GM21528 (cell line): ENCODE data around the gene DOHH.
"Not testable (repeated sequence)": the region's sequence is repeated elsewhere in the genome, so short reads cannot be mapped to it uniquely, and the experiment has no call there.

ENCODE experiments used
- ATAC-seq: cut with Tn5 transposase; IDR thresholded peaks from one replicate; pipeline ENCODE4 v1.9.1; 2021; ENCODE audit warnings: mild to moderate bottlenecking, moderate library complexity; ENCODE audit not compliant: unreplicated experiment, low FRiP score

Gene DOHH

GRCh38 chr19:3521104-3521445, 20.6 kb upstream of the DOHH start:
- no peak for ATAC-seq

GRCh38 chr19:3520166-3521103, 20.0 kb upstream of the DOHH start:
- no peak for ATAC-seq

- ATAC-seq: no peak
These were observed 18.7 kb upstream of the DOHH start for GRCh38 chr19:3519126-3519525.

GRCh38 chr19:3518659-3519058, 18.2 kb upstream of the DOHH start:
- ATAC-seq: no peak

- ATAC-seq: no peak
These were observed 17.8 kb upstream of the DOHH start for GRCh38 chr19:3518255-3518654.

GRCh38 chr19:3517638-3518037, 17.2 kb upstream of the DOHH start:
- ATAC-seq: no peak

GRCh38 chr19:3516675-3517207, 16.3 kb upstream of the DOHH start:
- no peak for ATAC-seq

GRCh38 chr19:3515891-3516422, 15.5 kb upstream of the DOHH start:
- no peak for ATAC-seq

GRCh38 chr19:3514930-3515329, 14.5 kb upstream of the DOHH start:
- ATAC-seq: no peak

- ATAC-seq: no peak
These were observed 13.0 kb upstream of the DOHH start for GRCh38 chr19:3513229-3514140.

GRCh38 chr19:3512562-3513228, 12.2 kb upstream of the DOHH start:
- ATAC-seq: no peak

GRCh38 chr19:3511506-3512251, 11.2 kb upstream of the DOHH start:
- no peak for ATAC-seq

GRCh38 chr19:3510727-3511126, 10.3 kb upstream of the DOHH start:
- no peak for ATAC-seq

GRCh38 chr19:3509566-3509989, 9.1 kb upstream of the DOHH start:
- no peak for ATAC-seq

- no peak for ATAC-seq
These were observed 8.5 kb upstream of the DOHH start for GRCh38 chr19:3508771-3509535.

- ATAC-seq: not testable (repeated sequence)
These were observed 7.7 kb upstream of the DOHH start for GRCh38 chr19:3508121-3508661.

GRCh38 chr19:3507371-3508120, 7.1 kb upstream of the DOHH start:
- ATAC-seq: no peak
